ENCODE measurements around the gene TTC21B.

Gene TTC21B

DNA sequence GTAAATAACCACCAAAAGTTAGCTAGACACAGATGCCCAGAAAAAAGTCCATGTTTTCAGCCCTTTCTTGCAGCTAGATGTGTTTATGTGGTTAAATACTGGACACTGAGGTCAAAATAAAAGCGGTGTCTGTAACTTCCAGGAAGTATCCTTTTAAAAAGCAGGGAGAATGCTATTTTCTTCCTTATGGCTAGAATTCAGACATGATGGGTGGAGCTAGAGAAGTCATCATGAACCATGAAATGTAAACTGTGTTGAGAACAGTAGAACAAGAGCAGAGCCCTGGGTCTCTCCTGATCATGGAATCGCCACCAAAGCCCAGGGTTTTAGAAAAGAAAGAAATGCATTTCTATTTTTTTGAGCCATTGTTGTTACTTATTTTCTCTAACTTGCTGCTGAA is 118.2 kb downstream of the TTC21B start:
- DNase-seq (ENCODE audit: low spot score) = no peak

DNA sequence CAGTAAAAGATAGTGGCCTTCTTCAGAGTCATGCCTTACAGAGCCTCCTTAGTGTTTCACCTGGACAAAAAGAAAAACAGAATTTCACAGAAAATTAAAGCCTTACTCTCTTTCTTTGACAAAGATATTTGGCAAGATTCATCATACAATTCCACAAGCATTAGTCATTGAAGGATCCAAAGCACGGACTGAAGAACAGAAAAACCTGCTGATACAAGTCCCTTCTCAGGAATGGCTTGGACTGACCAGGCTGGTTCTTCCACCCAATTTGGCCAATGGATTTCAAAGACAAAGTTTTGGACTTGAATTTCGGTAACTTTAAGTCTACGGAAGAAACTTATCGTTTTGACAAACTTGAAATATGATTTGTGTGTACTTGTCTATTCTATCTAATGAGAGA is 120.4 kb downstream of the TTC21B start:
- no peak for DNase-seq (ENCODE audit: low spot score)

DNA sequence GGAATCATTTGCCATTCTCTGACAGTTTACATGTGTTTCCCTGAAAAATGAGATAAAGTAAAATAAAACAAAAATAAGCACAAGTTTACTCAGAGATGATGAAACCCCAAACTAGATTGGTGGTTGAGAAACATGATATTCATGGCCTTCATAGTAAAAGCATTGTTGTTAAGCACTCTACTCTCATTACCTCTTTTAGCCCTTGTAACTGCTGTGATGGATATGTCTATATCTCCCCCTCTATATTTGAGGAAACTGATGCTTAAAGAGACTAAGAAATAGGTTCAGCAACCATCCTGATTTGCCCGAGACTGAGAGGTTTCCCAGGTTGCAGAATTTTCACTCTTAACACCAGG is 125.7 kb downstream of the TTC21B start:
- no peak for DNase-seq (ENCODE audit: low spot score)

- DNase-seq (ENCODE audit: low spot score) = no peak
Measured at GRCh38 chr2:165827016-165827920, 126.3 kb downstream of the TTC21B start.

DNA sequence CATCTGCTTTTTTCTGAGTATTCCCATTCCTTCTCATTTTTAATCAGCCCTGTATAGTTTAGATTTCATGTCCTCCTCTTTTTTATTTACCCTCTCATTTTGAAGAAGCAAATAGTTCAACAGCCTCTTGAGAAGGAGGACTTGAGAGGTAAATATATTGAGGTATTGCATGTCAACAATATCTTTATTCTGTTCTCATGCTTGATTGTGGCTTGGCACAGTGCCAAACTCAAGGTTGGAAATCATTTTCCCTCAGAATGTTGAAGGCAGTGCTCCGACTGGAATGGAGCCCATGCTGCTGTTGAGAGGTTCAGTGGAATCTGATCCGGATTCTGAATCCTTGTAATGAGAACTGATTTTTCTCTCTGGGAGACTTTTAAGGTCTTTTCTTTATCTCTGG is 128.5 kb downstream of the TTC21B start:
- DNase-seq (ENCODE audit: low spot score) = no peak
